Measurements from ENCODE around the gene E2F7.

Gene E2F7

DNA sequence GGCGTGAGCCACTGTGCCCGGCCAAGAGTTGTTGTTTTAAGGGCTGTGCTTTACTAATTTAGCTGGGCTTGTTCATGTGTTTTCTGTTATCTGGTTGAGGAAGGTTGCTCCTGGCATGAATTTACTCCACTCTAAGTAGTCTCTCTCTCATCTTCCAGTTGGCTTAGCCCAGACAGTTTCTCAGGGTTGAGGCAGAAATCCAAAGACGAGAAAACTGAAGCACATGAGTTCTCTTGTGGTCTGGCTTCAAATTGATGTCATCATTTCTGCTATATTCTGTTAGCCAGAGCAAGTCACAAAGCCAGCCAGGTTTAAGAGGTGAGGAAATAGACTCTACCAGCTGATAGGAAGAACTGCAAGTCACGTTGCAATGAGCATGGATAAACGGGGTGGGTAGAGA is 57.9 kb downstream of the E2F7 start:
- TF ChIP-seq, protein P1, sequence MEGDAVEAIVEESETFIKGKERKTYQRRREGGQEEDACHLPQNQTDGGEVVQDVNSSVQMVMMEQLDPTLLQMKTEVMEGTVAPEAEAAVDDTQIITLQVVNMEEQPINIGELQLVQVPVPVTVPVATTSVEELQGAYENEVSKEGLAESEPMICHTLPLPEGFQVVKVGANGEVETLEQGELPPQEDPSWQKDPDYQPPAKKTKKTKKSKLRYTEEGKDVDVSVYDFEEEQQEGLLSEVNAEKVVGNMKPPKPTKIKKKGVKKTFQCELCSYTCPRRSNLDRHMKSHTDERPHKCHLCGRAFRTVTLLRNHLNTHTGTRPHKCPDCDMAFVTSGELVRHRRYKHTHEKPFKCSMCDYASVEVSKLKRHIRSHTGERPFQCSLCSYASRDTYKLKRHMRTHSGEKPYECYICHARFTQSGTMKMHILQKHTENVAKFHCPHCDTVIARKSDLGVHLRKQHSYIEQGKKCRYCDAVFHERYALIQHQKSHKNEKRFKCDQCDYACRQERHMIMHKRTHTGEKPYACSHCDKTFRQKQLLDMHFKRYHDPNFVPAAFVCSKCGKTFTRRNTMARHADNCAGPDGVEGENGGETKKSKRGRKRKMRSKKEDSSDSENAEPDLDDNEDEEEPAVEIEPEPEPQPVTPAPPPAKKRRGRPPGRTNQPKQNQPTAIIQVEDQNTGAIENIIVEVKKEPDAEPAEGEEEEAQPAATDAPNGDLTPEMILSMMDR (IDR thresholded peaks at IDR 0.05; ENCODE audit: low read depth, low read length, missing control alignments) = no peak
- H3K4me3 ChIP-seq (ENCODE audit: low read depth, low read length) = no peak overlapping the region
- DNase-seq (ENCODE audit: low read depth) = no peak

GRCh38 chr12:77005611-77006098 is 59.7 kb downstream of the E2F7 start:
- DNase-seq (ENCODE audit: low read depth) = no peak
- H3K4me3 ChIP-seq (ENCODE audit: low read depth, low read length) = no peak overlapping the region
- TF ChIP-seq, protein P1 (IDR thresholded peaks at IDR 0.05; ENCODE audit: low read depth, low read length, missing control alignments) = no peak

- H3K4me3 ChIP-seq (ENCODE audit: low read depth, low read length) = no peak overlapping the region
- DNase-seq (ENCODE audit: low read depth) = no peak
- TF ChIP-seq, protein P1 (IDR thresholded peaks at IDR 0.05; ENCODE audit: low read depth, low read length, missing control alignments) = no peak
Observed at GRCh38 chr12:77003914-77004313, 61.5 kb downstream of the E2F7 start.

DNA sequence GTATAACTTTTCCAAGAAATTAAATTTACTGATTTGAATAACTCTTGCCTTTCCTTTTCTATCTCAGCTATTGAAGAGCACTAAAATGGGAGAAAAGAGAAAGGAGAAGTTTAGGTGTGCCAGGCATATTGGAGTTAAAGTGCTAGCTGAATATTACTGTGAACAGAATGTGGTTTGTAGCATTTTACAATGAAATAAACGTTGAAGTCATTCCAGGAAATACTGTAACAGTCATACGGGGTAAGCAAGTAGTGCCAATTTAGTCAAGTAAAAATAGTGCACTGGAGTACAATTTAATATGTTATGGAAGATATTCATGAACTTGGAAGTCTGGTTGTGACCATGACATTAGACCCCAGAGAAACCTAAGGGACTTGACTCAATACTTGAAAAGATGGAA is 62.1 kb downstream of the E2F7 start:
- DNase-seq (ENCODE audit: low read depth) = no peak
- H3K4me3 ChIP-seq (ENCODE audit: low read depth, low read length) = no peak overlapping the region
- TF ChIP-seq, protein P1 (IDR thresholded peaks at IDR 0.05; ENCODE audit: low read depth, low read length, missing control alignments) = no peak

GRCh38 chr12:77002382-77002781 is 63.0 kb downstream of the E2F7 start:
- no peak overlapping the region for H3K4me3 ChIP-seq (ENCODE audit: low read depth, low read length)
- no peak for DNase-seq (ENCODE audit: low read depth)
- TF ChIP-seq, protein P1 (IDR thresholded peaks at IDR 0.05; ENCODE audit: low read depth, low read length, missing control alignments) = no peak

- no peak overlapping the region for H3K4me3 ChIP-seq (ENCODE audit: low read depth, low read length)
- TF ChIP-seq, protein P1 (IDR thresholded peaks at IDR 0.05; ENCODE audit: low read depth, low read length, missing control alignments) = no peak
- DNase-seq (ENCODE audit: low read depth) = no peak
Observed at GRCh38 chr12:77001276-77001675, 64.1 kb downstream of the E2F7 start.

DNA sequence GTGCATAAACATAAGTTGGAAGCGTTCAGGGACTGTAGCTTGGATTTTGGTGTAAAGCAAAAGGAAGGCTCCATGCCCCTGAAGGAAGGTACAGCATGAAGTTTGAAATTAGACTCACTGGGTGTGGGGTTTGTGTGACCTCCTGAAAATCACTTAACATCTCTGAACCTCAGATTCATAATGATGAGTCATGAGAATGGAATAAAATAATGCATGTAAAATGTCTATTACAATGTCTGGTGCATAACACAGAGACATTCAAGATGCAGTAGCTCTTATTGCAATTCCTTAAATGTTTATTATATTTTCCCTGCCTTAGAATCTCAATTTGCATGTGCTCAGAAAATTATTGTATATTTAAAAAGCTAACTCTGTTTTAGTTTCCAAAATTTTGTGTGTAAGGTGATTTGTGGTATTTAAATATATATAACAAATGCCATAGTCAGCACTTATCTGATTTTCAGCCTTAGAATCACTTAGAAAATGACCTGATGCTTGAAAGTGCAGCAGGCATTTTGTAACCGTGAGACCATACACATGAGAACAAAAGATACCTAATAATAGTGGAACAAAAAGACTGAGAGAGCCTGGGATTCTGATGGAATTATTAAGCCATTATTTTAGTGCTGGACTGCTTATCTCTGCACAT is 66.3 kb downstream of the E2F7 start:
- no peak overlapping the region for H3K4me3 ChIP-seq (ENCODE audit: low read depth, low read length)
- no peak for DNase-seq (ENCODE audit: low read depth)
- TF ChIP-seq, protein P1 (IDR thresholded peaks at IDR 0.05; ENCODE audit: low read depth, low read length, missing control alignments) = no peak
